HG03432 (cell line): Measurements from ENCODE around the gene RPS6KL1.
A peak's percentile ranks its signal among the peaks of the same experiment; 100 is the strongest.

Experiments
- ATAC-seq: cut with Tn5 transposase; IDR thresholded peaks from one replicate; pipeline ENCODE4 v1.9.1; 2021; ENCODE audit warnings: mild to moderate bottlenecking, moderate library complexity; ENCODE audit not compliant: unreplicated experiment

RPS6KL1 gene

DNA sequence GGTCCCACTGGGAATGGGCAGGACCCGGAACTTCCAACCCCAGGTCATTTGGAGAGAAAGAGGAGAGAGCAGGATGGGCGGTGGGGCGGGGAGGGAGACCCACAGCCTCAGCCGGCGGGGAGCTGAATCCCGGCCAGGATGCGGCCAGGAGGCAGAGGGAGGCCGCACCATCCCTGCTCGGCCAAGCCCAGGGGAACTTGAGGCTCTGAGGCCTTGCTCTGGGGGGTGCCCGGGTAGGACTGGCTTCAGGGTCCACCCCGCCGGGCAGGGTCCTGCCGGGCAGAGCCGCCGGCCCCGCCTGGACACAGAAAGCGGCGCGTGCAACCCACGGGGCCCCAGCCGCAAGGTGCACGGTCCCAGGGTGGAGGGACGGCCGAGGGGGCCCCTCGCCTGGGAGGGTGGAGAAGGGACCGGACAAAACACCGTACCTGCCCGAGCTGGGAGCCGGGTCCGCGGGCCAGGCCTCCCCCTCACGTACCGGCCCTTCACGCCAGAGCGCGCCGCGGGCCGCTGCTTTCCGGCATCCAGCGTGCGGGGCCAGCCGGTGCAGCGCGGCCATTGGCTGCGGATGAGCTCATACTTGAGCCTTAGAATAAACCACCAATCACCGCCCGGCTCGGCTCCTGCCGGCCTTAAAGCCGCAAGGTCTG is at the start of gene RPS6KL1:
TSS of gene RPS6KL1 (minus strand) at position 509 of the 650 bp plus-strand sequence. CDS start 1,719 bp downstream, outside the sequence.
- ATAC-seq = peak; percentile 91

- no peak for ATAC-seq
Observed at GRCh38 chr14:74968811-74969210, 45.8 kb upstream of the RPS6KL1 start.

GRCh38 chr14:74965486-74966153 is 42.6 kb upstream of the RPS6KL1 start:
- ATAC-seq = no peak

- no peak for ATAC-seq
Observed at GRCh38 chr14:74964787-74965485, 41.9 kb upstream of the RPS6KL1 start.

DNA sequence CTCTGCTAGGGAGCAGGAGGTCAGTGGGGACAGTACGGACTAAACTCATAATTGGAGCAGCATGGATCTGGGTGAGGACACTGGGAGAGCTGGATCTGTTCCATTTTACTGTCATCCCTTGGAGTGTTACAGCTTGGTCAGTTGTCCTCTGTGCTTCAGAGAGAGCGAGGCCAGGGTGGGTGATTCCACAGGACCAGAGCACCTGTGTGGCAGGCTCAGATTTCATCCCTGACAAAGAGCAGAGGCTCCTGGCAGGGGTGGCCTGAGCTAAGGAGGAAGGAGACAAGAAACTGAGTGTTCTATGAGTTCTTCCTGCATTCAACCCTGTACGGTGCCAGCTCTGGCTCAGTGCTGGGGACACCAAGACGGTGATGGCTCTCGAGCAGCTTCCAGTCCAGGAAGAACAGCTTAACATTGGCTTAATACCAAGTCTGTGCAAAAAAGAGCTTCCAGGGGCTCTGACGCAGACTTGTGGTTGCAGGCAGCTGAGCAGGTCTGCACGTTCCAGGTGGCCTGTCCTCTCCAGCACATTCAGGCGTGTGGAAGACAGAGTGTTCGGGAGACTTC is 40.7 kb upstream of the RPS6KL1 start:
- no peak for ATAC-seq

GRCh38 chr14:74963178-74963704 is 40.2 kb upstream of the RPS6KL1 start:
- ATAC-seq = no peak

- no peak for ATAC-seq
Observed at GRCh38 chr14:74962493-74962892, 39.4 kb upstream of the RPS6KL1 start.

- no peak for ATAC-seq
Observed at GRCh38 chr14:74962046-74962445, 39.0 kb upstream of the RPS6KL1 start.

GRCh38 chr14:74961238-74961911 is 38.3 kb upstream of the RPS6KL1 start:
- ATAC-seq = no peak

GRCh38 chr14:74960736-74961135 is 37.7 kb upstream of the RPS6KL1 start:
- no peak for ATAC-seq

DNA sequence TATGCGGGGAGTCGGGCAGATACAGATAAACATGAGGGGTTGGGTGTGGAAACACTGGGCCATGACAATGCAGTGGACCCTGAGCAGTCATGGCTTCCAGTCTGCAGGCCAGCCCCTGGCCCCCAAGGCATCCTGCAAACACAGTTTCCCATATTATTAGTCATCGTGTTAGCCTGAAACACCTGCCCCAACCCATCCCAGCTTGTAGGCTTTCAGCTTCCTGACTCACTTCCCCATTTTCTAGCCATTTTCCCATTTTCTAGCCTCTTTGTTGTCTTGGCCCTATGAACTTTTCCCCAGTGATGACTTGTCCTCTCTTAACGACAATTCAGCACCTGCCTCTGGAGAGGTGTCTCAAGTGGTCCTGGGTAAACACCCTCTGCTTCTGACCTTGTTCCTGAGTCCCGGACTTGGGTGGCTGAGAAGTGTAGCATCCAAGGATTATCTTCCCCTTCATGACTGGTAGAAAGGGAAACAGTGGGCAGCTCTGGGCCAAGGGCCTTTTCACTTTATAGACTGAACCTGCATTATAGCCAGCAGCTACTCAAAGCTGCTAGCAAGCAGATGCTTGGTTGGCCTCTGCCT is 36.6 kb upstream of the RPS6KL1 start:
- ATAC-seq = no peak

- ATAC-seq = no peak
Observed at GRCh38 chr14:74956280-74957072, 33.4 kb upstream of the RPS6KL1 start.

DNA sequence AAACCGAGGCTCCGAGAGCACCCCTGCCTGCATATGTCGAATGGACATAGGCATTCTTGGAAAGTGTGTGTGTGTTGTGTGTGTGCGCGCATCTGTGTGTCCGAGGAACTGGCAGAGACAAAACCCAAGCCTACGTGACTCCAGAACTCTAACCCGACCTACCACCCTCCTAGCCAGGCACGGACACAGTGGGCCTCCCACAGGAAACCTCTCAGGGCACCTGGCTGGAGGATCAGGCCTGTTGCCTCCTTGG is 32.9 kb upstream of the RPS6KL1 start:
- no peak for ATAC-seq

DNA sequence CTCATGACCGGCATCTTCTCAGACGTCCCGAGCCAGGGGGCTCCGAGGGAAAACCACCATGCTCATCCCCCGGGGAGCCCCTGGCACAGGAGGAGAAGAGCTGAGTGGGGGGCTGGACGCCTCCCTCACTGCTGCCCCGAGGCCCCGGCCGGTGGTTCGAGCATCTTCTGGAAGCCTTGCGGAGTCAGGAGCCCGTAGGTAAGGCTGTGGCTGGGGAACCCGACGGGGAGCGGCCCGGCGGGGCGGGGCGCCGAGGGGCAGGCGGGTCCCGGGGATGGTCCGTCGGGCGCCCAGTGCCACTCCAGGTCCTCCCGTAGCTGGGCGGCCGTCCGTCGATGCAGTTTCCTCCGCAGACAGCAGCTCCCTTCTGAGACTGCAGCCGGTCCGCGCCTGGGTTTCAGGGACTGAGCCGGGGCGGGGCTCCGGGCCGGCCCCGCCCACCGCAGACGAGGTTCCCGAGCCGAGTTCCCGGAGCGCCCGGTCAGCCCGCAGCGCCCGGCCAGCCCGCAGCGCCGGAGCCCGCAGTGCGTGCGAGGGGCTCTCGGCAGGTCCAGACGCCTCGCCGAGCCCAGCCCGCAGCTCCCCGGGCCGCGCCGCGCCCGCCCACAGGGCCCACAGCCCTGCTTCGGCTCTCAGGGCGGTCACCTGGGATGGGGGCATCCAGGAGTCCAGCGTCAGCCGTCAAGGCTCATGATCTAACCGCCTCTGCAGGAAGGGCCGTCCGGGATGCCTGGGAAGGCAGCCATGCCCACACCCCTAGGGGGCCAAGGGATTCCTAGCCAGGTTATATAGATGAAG is 32.4 kb upstream of the RPS6KL1 start, which contains the start of gene PGF:
TSS of gene PGF (minus strand) at position 369 of the 798 bp plus-strand sequence. CDS start at position 14, 355 bp downstream.
- no peak for ATAC-seq

DNA sequence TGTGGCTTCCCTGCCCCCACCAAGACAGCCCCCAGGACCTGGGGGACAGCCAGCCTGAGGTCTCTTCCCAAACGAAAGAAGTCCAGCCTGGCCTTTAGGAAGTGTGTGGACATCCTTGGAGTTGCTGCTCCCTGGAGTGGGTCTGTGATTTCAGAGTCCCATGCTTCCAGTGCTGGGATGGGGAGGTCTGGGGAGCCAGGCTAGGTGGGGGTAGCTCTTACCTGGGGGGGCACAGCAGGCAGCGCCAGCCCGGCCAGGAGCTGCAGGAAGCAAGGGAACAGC is 31.8 kb upstream of the RPS6KL1 start:
- no peak for ATAC-seq

DNA sequence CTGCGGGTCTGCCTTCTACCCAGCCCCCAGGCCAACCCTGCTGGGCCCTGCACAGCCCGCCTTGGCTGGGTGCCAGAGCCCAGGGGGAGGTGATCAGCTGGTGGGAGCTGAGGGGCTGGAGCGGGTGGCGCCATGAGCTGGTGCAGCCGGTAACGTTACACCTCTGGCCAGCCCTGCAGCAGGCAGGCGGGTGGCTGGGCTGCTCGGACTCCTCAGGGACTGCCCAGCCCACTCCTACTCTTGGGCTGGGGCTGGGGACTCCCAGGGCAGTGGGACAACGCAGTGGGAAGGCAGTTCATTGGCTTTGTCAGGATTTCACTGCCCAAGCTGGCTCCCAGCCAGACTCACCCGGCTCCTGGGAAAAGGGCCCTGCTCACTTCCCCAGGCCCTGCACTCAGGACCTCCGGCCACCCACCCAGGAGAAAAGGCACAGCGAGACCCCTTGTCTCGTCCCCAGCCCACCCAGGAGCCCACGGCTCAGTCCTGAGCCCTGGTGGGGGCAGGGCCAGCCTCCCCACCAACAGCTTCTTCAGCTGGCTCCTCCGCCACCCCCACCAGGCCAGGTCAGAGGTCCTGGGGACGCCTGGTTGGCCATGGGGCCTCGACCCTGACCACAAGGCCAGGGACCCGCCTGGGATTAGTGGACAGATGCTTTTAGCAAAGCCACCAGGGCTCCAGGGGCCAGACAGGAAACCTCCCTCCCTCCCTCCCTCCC is 31.3 kb upstream of the RPS6KL1 start:
- no peak for ATAC-seq

- ATAC-seq = no peak
Observed at GRCh38 chr14:74953686-74954085, 30.6 kb upstream of the RPS6KL1 start.

DNA sequence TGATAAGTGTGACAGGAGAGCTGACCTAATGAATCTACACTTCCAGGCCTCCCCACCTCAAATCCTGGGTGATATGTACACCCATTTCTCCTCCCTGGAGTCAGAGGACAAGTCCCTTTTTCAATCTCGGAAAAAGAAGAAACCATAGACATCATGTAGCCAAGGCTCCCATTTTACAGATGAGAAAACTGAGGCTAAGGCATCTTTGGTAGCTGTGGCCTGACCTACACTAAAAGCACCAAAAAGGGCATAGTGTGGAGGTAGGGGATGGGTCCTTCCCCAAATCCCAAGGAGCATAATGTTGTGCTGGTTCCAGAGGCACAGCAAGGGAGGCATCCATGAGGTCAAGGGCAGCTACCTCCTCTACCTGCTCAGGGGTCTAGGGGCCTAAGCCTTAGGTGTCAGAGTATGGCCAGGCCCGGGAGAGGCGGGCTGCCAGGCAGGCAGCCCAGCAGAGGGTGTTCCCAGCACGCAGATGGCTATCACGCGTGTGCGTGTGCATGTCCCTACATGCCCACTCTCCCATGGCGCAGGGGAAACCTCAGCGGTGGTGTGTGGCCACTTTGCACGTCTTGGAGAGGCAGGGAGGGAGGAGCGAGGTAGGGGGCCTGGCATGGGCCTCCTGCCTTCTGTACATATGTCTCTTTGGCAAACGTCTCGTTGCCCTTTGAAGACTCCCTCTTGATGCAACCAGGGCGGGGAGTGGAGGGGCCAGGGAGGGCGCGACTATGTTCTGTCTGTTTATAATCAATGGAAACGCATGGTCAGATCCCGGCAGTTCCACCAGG is 29.8 kb upstream of the RPS6KL1 start:
- ATAC-seq = no peak
